Measurements from ENCODE around the gene CAMTA1. TPM values are rescaled to one million over a fixed set of nuclear protein-coding genes. Genes with fewer than 3 reads are reported as not detected.

The CAMTA1 gene
- polyA plus RNA-seq, 1 experiment, result 64.9 TPM

GRCh38 chr1:6893388-6893787 is 108.1 kb downstream of the CAMTA1 start:
- ChIA-PET CTCF (interaction anchor here (1.1 kb wide), 1 partner anchor 92 kb away, joined by 3 read pairs; no protein-coding TSS in a partner anchor), POLR2A (no interaction called here)
- H3K9me3 ChIP-seq (ENCODE audit: control insufficient read depth, insufficient read depth, low read length), result no peaks in the 10 kb centered on the region
- DNase-seq (ENCODE audit: low read depth, low spot score), result no peak
- no peak overlapping the region for H3K27ac ChIP-seq (ENCODE audit: low read depth, low read length)
- H3K27me3 ChIP-seq (ENCODE audit: control insufficient read depth, insufficient read depth, low read length), result no peaks in the 10 kb centered on the region
- H3K4me3 ChIP-seq (ENCODE audit: low read depth, low read length), result no peak overlapping the region
- TF ChIP-seq CTCF (IDR thresholded peaks at IDR 0.05; ENCODE audit: low read depth, low read length), result no peak

- DNase-seq (ENCODE audit: low read depth, low spot score), result no peak
- Histone ChIP-seq H3K4me3 (ENCODE audit: low read depth, low read length) (no peak overlapping the region), H3K27ac (ENCODE audit: low read depth, low read length) (no peak overlapping the region), H3K9me3 (ENCODE audit: control insufficient read depth, insufficient read depth, low read length) (no peaks in the 10 kb centered on the region), H3K27me3 (ENCODE audit: control insufficient read depth, insufficient read depth, low read length) (no peaks in the 10 kb centered on the region)
- CTCF ChIA-PET, result interaction anchor here (1.2 kb wide), 2 partner anchors 102 to 178 kb away, joined by 4 read pairs; no protein-coding TSS in a partner anchor
- no peak for TF ChIP-seq CTCF (IDR thresholded peaks at IDR 0.05; ENCODE audit: low read depth, low read length)
- POLR2A ChIA-PET, result no interaction called here
Measured at GRCh38 chr1:6897138-6897537, 111.9 kb downstream of the CAMTA1 start.

DNA sequence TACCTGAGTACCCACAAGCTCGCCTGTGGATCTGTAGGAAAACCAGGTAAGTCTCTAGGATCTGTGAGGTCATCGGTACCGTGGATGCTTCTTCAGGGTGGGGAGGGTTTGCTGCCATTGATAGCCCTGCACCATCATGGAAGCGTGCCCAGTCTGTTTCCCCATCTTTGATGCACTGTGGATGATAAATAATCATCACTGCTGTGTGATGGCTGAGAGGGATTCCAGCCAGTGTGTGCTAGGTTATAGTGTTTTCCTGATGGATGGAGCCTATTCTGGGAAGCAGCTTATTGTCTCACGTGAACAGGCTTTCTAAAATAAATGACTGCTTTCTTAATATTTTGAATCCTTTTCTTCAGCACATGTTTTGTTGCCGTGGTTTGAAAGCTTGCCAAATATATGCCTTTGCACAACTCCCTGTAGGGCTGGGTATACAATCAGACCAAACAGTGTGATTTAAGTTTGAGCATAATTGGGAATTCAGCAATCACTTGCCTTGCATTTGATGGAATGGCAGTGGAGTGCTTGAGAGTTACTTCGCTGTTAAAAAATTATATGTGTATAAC is 113.8 kb downstream of the CAMTA1 start:
- TF ChIP-seq CTCF (IDR thresholded peaks at IDR 0.05; ENCODE audit: low read depth, low read length), result no peak
- no peaks in the 10 kb centered on the region for H3K9me3 ChIP-seq (ENCODE audit: control insufficient read depth, insufficient read depth, low read length)
- ChIA-PET POLR2A (no interaction called here), CTCF (interaction anchor here (1.4 to 2.5 kb wide), 3 partner anchors 9 to 179 kb away, joined by 3 to 11 read pairs (median 4); no protein-coding TSS in a partner anchor)
- no peak overlapping the region for H3K27ac ChIP-seq (ENCODE audit: low read depth, low read length)
- no peak for DNase-seq (ENCODE audit: low read depth, low spot score)
- H3K4me3 ChIP-seq (ENCODE audit: low read depth, low read length), result no peak overlapping the region
- H3K27me3 ChIP-seq (ENCODE audit: control insufficient read depth, insufficient read depth, low read length), result no peaks in the 10 kb centered on the region

- H3K27me3 ChIP-seq (ENCODE audit: control insufficient read depth, insufficient read depth, low read length), result no peaks in the 10 kb centered on the region
- no peaks in the 10 kb centered on the region for H3K9me3 ChIP-seq (ENCODE audit: control insufficient read depth, insufficient read depth, low read length)
- H3K4me3 ChIP-seq (ENCODE audit: low read depth, low read length), result no peak overlapping the region
- no peak overlapping the region for H3K27ac ChIP-seq (ENCODE audit: low read depth, low read length)
- no peak for DNase-seq (ENCODE audit: low read depth, low spot score)
- POLR2A ChIA-PET, result no interaction called here
- TF ChIP-seq CTCF (IDR thresholded peaks at IDR 0.05; ENCODE audit: low read depth, low read length), result no peak
- CTCF ChIA-PET, result interaction anchor here (0.6 to 2.5 kb wide), 5 partner anchors 10 to 180 kb away, joined by 3 to 11 read pairs (median 3); no protein-coding TSS in a partner anchor
Measured at GRCh38 chr1:6899621-6900020, 114.4 kb downstream of the CAMTA1 start.

DNA sequence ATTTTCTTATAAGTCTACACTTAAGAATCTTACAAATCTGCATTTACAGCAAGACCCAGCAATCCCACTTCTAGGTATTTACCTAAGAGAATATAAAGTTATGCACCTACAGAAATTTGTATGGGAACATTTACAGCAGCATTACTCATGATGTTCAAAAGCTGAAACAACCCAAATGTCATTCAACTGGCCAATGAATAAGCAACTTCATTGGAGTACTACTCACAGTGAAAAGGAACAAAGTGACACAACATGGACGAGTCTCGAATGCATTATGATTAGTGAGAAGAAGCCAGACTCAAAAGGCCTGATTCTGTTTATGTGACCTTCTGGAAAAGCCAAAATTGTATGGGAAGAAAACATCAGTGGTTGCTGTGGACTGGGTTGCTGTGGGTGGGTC is 116.9 kb downstream of the CAMTA1 start:
- Histone ChIP-seq H3K27me3 (ENCODE audit: control insufficient read depth, insufficient read depth, low read length) (no peaks in the 10 kb centered on the region), H3K4me3 (ENCODE audit: low read depth, low read length) (no peak overlapping the region), H3K9me3 (ENCODE audit: control insufficient read depth, insufficient read depth, low read length) (no peaks in the 10 kb centered on the region), H3K27ac (ENCODE audit: low read depth, low read length) (no peak overlapping the region)
- ChIA-PET CTCF (no interaction called here), POLR2A (no interaction called here)
- no peak for TF ChIP-seq CTCF (IDR thresholded peaks at IDR 0.05; ENCODE audit: low read depth, low read length)
- DNase-seq (ENCODE audit: low read depth, low spot score), result no peak
